Measurements from ENCODE around the gene IL31.

Gene IL31

DNA sequence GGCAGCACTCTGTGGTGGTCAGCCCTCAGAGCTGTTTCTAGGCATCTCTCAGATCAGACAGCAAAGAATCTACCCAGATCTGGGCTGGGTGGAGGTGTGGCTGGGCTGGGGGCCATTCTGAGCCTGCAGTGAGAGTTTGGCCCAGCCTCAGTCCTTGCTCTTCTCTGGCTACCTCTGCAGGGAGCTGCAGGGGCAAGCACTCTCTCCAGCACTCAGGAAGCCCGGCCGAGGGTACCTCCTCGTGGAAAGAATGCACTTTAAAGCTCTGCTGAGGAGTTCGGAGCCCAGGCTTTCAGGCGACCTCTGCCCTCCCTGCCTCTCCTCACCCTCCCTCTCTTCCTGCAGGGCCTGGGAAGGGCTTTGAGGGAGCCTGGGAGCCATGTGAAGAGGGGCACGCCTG, 31.2 kb downstream of the IL31 start:
- H3K9ac ChIP-seq (ENCODE audit: low read depth, low read length) = no peak overlapping the region
- H3K4me3 ChIP-seq (ENCODE audit: low read depth in 1 of 2, low read length in 2 of 2) = no peak overlapping the region
- no peak overlapping the region for H2AFZ ChIP-seq (ENCODE audit: low read depth, low read length)
- no peaks in the 10 kb centered on the region for H3K79me2 ChIP-seq (ENCODE audit: insufficient read depth, low read length)
- H3K9me3 ChIP-seq (ENCODE audit: insufficient read depth, low read length, severe bottlenecking) = no peaks in the 10 kb centered on the region
- H3K36me3 ChIP-seq (ENCODE audit: insufficient read depth, low read length) = peaks cover 32% of the 10 kb centered on the region
- no peaks in the 10 kb centered on the region for H3K27me3 ChIP-seq (ENCODE audit: insufficient read depth, low read length, poor library complexity)
- H3K27ac ChIP-seq (ENCODE audit: low read length) = no peak overlapping the region
- peaks cover 3% of the 10 kb centered on the region; the same call in 1 of the 2 replicates for H4K20me1 ChIP-seq (ENCODE audit: insufficient read depth, low read length)
- no peak for DNase-seq
- H3K4me2 ChIP-seq (ENCODE audit: insufficient read depth, low read length) = no peak overlapping the region
- TF ChIP-seq EZH2 (IDR thresholded peaks at IDR 0.05; ENCODE audit: borderline replicate concordance, low read depth, low read length, severe bottlenecking) = no peak
- TF ChIP-seq CTCF (IDR thresholded peaks at IDR 0.05; ENCODE audit: borderline replicate concordance, extremely low read depth, low read length, poor library complexity, severe bottlenecking) = no peak
- ATAC-seq (ENCODE audit: insufficient read depth, low read depth) = no peak
- no peaks in the 10 kb centered on the region for H3K4me1 ChIP-seq (ENCODE audit: insufficient read depth, low read length)

GRCh38 chr12:122141911-122142725, 31.9 kb downstream of the IL31 start:
- no peak overlapping the region for H2AFZ ChIP-seq (ENCODE audit: low read depth, low read length)
- H3K27ac ChIP-seq (ENCODE audit: low read length) = no peak overlapping the region
- no peak overlapping the region for H3K4me3 ChIP-seq (ENCODE audit: low read depth in 1 of 2, low read length in 2 of 2)
- no peak for ATAC-seq (ENCODE audit: insufficient read depth, low read depth)
- H4K20me1 ChIP-seq (ENCODE audit: insufficient read depth, low read length) = peaks cover 3% of the 10 kb centered on the region; the same call in 1 of the 2 replicates
- no peak for DNase-seq
- H3K4me2 ChIP-seq (ENCODE audit: insufficient read depth, low read length) = no peak overlapping the region
- H3K79me2 ChIP-seq (ENCODE audit: insufficient read depth, low read length) = no peaks in the 10 kb centered on the region
- no peaks in the 10 kb centered on the region for H3K9me3 ChIP-seq (ENCODE audit: insufficient read depth, low read length, severe bottlenecking)
- H3K9ac ChIP-seq (ENCODE audit: low read depth, low read length) = no peak overlapping the region
- H3K4me1 ChIP-seq (ENCODE audit: insufficient read depth, low read length) = no peaks in the 10 kb centered on the region
- TF ChIP-seq CTCF (IDR thresholded peaks at IDR 0.05; ENCODE audit: borderline replicate concordance, extremely low read depth, low read length, poor library complexity, severe bottlenecking) (no peak), EZH2 (IDR thresholded peaks at IDR 0.05; ENCODE audit: borderline replicate concordance, low read depth, low read length, severe bottlenecking) (no peak)
- H3K27me3 ChIP-seq (ENCODE audit: insufficient read depth, low read length, poor library complexity) = no peaks in the 10 kb centered on the region
- peaks cover 38% of the 10 kb centered on the region for H3K36me3 ChIP-seq (ENCODE audit: insufficient read depth, low read length)

GRCh38 chr12:122140467-122141257, 33.4 kb downstream of the IL31 start:
- no peak for ATAC-seq (ENCODE audit: insufficient read depth, low read depth)
- H3K9me3 ChIP-seq (ENCODE audit: insufficient read depth, low read length, severe bottlenecking) = no peaks in the 10 kb centered on the region
- TF ChIP-seq CTCF (IDR thresholded peaks at IDR 0.05; ENCODE audit: borderline replicate concordance, extremely low read depth, low read length, poor library complexity, severe bottlenecking) (no peak), EZH2 (IDR thresholded peaks at IDR 0.05; ENCODE audit: borderline replicate concordance, low read depth, low read length, severe bottlenecking) (no peak)
- no peak overlapping the region for H3K4me2 ChIP-seq (ENCODE audit: insufficient read depth, low read length)
- H3K27me3 ChIP-seq (ENCODE audit: insufficient read depth, low read length, poor library complexity) = no peaks in the 10 kb centered on the region
- no peaks in the 10 kb centered on the region for H3K4me1 ChIP-seq (ENCODE audit: insufficient read depth, low read length)
- H4K20me1 ChIP-seq (ENCODE audit: insufficient read depth, low read length) = peaks cover 4% of the 10 kb centered on the region; the same call in 1 of the 2 replicates
- DNase-seq = no peak
- H3K79me2 ChIP-seq (ENCODE audit: insufficient read depth, low read length) = no peaks in the 10 kb centered on the region
- no peak overlapping the region for H2AFZ ChIP-seq (ENCODE audit: low read depth, low read length)
- H3K9ac ChIP-seq (ENCODE audit: low read depth, low read length) = no peak overlapping the region
- no peak overlapping the region for H3K27ac ChIP-seq (ENCODE audit: low read length)
- no peak overlapping the region for H3K4me3 ChIP-seq (ENCODE audit: low read depth in 1 of 2, low read length in 2 of 2)
- H3K36me3 ChIP-seq (ENCODE audit: insufficient read depth, low read length) = peaks cover 43% of the 10 kb centered on the region
